ENCODE results near the gene SSU72. TPM values are rescaled to one million over a fixed set of nuclear protein-coding genes. Genes with fewer than 3 reads are reported as not detected.

SSU72 gene
- total RNA-seq, 1 donor from 2014 or later = 118 TPM

DNA sequence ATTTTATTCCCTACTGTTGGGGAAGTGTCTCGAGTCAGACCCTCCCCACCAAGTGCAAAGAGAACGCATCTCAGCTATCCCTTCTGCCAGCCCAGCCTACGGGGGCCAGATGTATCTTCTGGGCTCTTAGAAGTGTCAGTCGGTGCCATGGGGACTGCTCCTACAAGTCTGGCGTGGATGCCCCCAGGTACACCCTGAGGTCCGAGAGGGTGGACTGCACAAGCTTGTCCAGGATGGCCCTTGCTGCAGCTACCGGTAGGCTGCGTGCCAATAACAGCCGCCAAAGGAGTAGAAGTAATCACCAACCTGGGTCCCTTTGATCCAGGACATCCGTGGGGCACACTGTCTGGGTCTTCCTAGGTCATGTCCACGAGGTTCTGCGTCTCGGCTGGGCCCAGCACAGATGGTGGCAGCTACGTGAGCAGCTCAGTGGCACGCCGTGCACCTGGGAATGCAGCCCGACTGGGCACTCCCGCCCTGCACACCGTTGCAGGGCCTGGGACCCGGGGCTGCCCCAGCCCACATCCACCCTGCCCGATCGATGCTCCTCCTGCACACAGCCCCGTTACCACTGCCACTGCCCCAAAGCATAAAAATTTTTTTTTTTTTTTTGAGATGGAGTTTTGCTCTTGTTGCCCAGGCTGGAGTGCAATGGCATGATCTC lies 8.8 kb upstream of the SSU72 start:
- POLR2A ChIA-PET = interaction anchor here (0.6 kb wide), 1 partner anchor 97 kb away, joined by 7 read pairs; no protein-coding TSS in a partner anchor
- TF ChIP-seq, protein P1, sequence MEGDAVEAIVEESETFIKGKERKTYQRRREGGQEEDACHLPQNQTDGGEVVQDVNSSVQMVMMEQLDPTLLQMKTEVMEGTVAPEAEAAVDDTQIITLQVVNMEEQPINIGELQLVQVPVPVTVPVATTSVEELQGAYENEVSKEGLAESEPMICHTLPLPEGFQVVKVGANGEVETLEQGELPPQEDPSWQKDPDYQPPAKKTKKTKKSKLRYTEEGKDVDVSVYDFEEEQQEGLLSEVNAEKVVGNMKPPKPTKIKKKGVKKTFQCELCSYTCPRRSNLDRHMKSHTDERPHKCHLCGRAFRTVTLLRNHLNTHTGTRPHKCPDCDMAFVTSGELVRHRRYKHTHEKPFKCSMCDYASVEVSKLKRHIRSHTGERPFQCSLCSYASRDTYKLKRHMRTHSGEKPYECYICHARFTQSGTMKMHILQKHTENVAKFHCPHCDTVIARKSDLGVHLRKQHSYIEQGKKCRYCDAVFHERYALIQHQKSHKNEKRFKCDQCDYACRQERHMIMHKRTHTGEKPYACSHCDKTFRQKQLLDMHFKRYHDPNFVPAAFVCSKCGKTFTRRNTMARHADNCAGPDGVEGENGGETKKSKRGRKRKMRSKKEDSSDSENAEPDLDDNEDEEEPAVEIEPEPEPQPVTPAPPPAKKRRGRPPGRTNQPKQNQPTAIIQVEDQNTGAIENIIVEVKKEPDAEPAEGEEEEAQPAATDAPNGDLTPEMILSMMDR (IDR thresholded peaks at IDR 0.05) = no peak
- no peaks in the 10 kb centered on the region for H3K4me1 Mint-ChIP-seq
- CTCF ChIA-PET = no interaction called here
- intact Hi-C loops (cut with micrococcal nuclease) = no loop called here
- no peaks in the 10 kb centered on the region for H3K9me3 Mint-ChIP-seq
- no peak overlapping the region for H3K27ac Mint-ChIP-seq
- no peaks in the 10 kb centered on the region for H3K36me3 Mint-ChIP-seq (ENCODE audit: low read depth)
- H3K27me3 Mint-ChIP-seq = peaks cover 24% of the 10 kb centered on the region
- no peak overlapping the region for H3K4me3 Mint-ChIP-seq
- ATAC-seq (ENCODE audit: low read depth) = no peak
- DNase-seq = no peak

GRCh38 chr1:1582585-1583346 lies 8.1 kb upstream of the SSU72 start:
- no peaks in the 10 kb centered on the region for H3K9me3 Mint-ChIP-seq
- CTCF ChIA-PET = no interaction called here
- peaks cover 22% of the 10 kb centered on the region for H3K27me3 Mint-ChIP-seq
- no peak overlapping the region for H3K4me3 Mint-ChIP-seq
- H3K36me3 Mint-ChIP-seq (ENCODE audit: low read depth) = no peaks in the 10 kb centered on the region
- no peak for ATAC-seq (ENCODE audit: low read depth)
- TF ChIP-seq, protein P1 (IDR thresholded peaks at IDR 0.05) = no peak
- intact Hi-C loops (cut with micrococcal nuclease) = no loop called here
- H3K4me1 Mint-ChIP-seq = no peaks in the 10 kb centered on the region
- no peak for DNase-seq
- POLR2A ChIA-PET = interaction anchor here (0.6 kb wide), 1 partner anchor 98 kb away, joined by 7 read pairs; no protein-coding TSS in a partner anchor
- H3K27ac Mint-ChIP-seq = no peak overlapping the region

- no peak overlapping the region for H3K27ac Mint-ChIP-seq
- TF ChIP-seq, protein P1 (IDR thresholded peaks at IDR 0.05) = no peak
- CTCF ChIA-PET = no interaction called here
- ATAC-seq (ENCODE audit: low read depth) = no peak
- DNase-seq = no peak
- no peaks in the 10 kb centered on the region for H3K9me3 Mint-ChIP-seq
- H3K4me1 Mint-ChIP-seq = peaks cover 14% of the 10 kb centered on the region
- H3K27me3 Mint-ChIP-seq = peaks cover 20% of the 10 kb centered on the region
- H3K4me3 Mint-ChIP-seq = no peak overlapping the region
- POLR2A ChIA-PET = interaction anchor here (0.6 to 1.3 kb wide), 2 partner anchors 37 to 182 kb away, joined by 3 to 7 read pairs; partner anchors contain the start of gene MIB2
- peaks cover 10% of the 10 kb centered on the region for H3K36me3 Mint-ChIP-seq (ENCODE audit: low read depth)
- intact Hi-C loops (cut with micrococcal nuclease) = no loop called here
Observed at GRCh38 chr1:1578371-1578940, 3.8 kb upstream of the SSU72 start.

GRCh38 chr1:1577367-1578011 lies 2.8 kb upstream of the SSU72 start:
- no peaks in the 10 kb centered on the region for H3K9me3 Mint-ChIP-seq
- no peak for ATAC-seq (ENCODE audit: low read depth)
- peaks cover 16% of the 10 kb centered on the region for H3K27me3 Mint-ChIP-seq
- TF ChIP-seq, protein P1 (IDR thresholded peaks at IDR 0.05) = no peak
- intact Hi-C loops (cut with micrococcal nuclease) = no loop called here
- no peak overlapping the region for H3K27ac Mint-ChIP-seq
- H3K4me3 Mint-ChIP-seq = no peak overlapping the region
- H3K36me3 Mint-ChIP-seq (ENCODE audit: low read depth) = peaks cover 11% of the 10 kb centered on the region
- POLR2A ChIA-PET = interaction anchor here (0.9 to 1.3 kb wide), 2 partner anchors 30 to 38 kb away, joined by 3 read pairs; partner anchors contain the start of gene MIB2
- no peak for DNase-seq
- H3K4me1 Mint-ChIP-seq = peaks cover 23% of the 10 kb centered on the region
- CTCF ChIA-PET = no interaction called here
